SJCRH30 (cell line): ENCODE results near the gene EPHA6. TPM values are rescaled to one million over a fixed set of nuclear protein-coding genes. Genes with fewer than 3 reads are reported as not detected.

Experiments
- DNase-seq, 2 experiments: peaks; one replicate each; pipeline ENCODE4 v3.0.0-alpha.2; 2015 to 2020
- H3K27ac ChIP-seq: fragments of 250-450 bp; sonication (Bioruptor Pico); 2 replicates; pipeline ENCODE4 v1.5.1; 2020; ENCODE audit warnings: mild to moderate bottlenecking, moderate library complexity
- H3K27me3 ChIP-seq: fragments of 250-450 bp; sonication (Bioruptor Pico); 2 replicates; pipeline ENCODE4 v1.5.1; 2020; ENCODE audit warnings: mild to moderate bottlenecking, moderate library complexity
- H3K36me3 ChIP-seq: fragments of 250-450 bp; sonication (Bioruptor Pico); 2 replicates; pipeline ENCODE4 v1.5.1; 2020; ENCODE audit warnings: mild to moderate bottlenecking, moderate library complexity
- H3K4me1 ChIP-seq: fragments of 250-450 bp; sonication (Bioruptor Pico); 2 replicates; pipeline ENCODE4 v1.5.1; 2020; ENCODE audit warnings: mild to moderate bottlenecking, moderate library complexity
- H3K4me3 ChIP-seq: fragments of 250-450 bp; sonication (Bioruptor Pico); 2 replicates; pipeline ENCODE4 v1.5.1; 2020; ENCODE audit warnings: mild to moderate bottlenecking, moderate library complexity
- H3K9me3 ChIP-seq: fragments of 250-450 bp; sonication (Bioruptor Pico); replicated peaks from 2 replicates; pipeline ENCODE4 v1.5.1; 2020; ENCODE audit warnings: mild to moderate bottlenecking, moderate library complexity
- total RNA-seq: library from RNA; depleted of rRNA; stranded (reverse); fragments of >200 nt; shearing (Covaris generic); gene quantifications from 2 replicates; pipeline ENCODE4 v1.2.3, GENCODE V29; 2014

Gene EPHA6
- total RNA-seq, 1 experiment from 2014 or later = not detected

GRCh38 chr3:97037294-97037943 is 223.0 kb downstream of the EPHA6 start:
- H3K4me1 ChIP-seq = no peaks in the 10 kb centered on the region
- no peak for DNase-seq
- no peaks in the 10 kb centered on the region for H3K9me3 ChIP-seq
- no peak overlapping the region for H3K4me3 ChIP-seq
- H3K27ac ChIP-seq = no peak overlapping the region
- H3K27me3 ChIP-seq = no peaks in the 10 kb centered on the region
- no peaks in the 10 kb centered on the region for H3K36me3 ChIP-seq

GRCh38 chr3:97043411-97043810 is 229.0 kb downstream of the EPHA6 start:
- Histone ChIP-seq H3K36me3 (no peaks in the 10 kb centered on the region), H3K4me3 (no peak overlapping the region), H3K9me3 (no peaks in the 10 kb centered on the region), H3K4me1 (no peaks in the 10 kb centered on the region), H3K27ac (no peak overlapping the region), H3K27me3 (peaks cover 5% of the 10 kb centered on the region; the same call in 1 of the 2 replicates)
- no peak for DNase-seq

GRCh38 chr3:97057365-97057764 is 243.0 kb downstream of the EPHA6 start:
- Histone ChIP-seq H3K27ac (no peak overlapping the region), H3K4me3 (no peak overlapping the region), H3K36me3 (no peaks in the 10 kb centered on the region), H3K4me1 (no peaks in the 10 kb centered on the region), H3K27me3 (no peaks in the 10 kb centered on the region), H3K9me3 (no peaks in the 10 kb centered on the region)
- DNase-seq = no peak

DNA sequence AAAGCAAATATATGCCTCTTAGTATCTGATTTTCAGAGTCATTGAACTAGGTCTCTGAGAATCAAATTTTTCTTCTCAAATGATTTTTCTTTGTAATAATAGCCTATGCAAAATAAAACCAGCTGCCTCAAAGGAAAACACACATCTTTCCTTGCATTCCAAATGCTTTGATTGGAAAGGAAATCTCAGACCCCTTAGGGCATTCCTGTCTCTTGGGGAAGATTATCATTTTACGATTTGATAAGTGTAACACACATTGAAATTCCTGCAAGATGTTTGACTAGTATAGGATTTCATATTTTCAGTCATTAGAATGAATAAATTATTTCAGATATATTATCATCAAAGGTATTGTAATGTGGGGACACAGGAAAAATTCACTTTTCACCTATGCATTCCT is 244.8 kb downstream of the EPHA6 start:
- peak in 1 of 2 experiments; percentile 4 for DNase-seq
- Histone ChIP-seq H3K36me3 (no peaks in the 10 kb centered on the region), H3K27me3 (no peaks in the 10 kb centered on the region), H3K4me1 (no peaks in the 10 kb centered on the region), H3K9me3 (no peaks in the 10 kb centered on the region), H3K27ac (no peak overlapping the region), H3K4me3 (no peak overlapping the region)

- DNase-seq = no peak
- H3K4me3 ChIP-seq = no peak overlapping the region
- no peaks in the 10 kb centered on the region for H3K36me3 ChIP-seq
- H3K4me1 ChIP-seq = no peaks in the 10 kb centered on the region
- no peaks in the 10 kb centered on the region for H3K9me3 ChIP-seq
- H3K27me3 ChIP-seq = no peaks in the 10 kb centered on the region
- H3K27ac ChIP-seq = no peak overlapping the region
These were observed 252.1 kb downstream of the EPHA6 start for GRCh38 chr3:97066531-97066930.

GRCh38 chr3:97070302-97070701 is 255.9 kb downstream of the EPHA6 start:
- H3K27me3 ChIP-seq = no peaks in the 10 kb centered on the region
- DNase-seq = no peak
- H3K36me3 ChIP-seq = no peaks in the 10 kb centered on the region
- no peaks in the 10 kb centered on the region for H3K9me3 ChIP-seq
- H3K4me1 ChIP-seq = no peaks in the 10 kb centered on the region
- no peak overlapping the region for H3K4me3 ChIP-seq
- H3K27ac ChIP-seq = no peak overlapping the region

DNA sequence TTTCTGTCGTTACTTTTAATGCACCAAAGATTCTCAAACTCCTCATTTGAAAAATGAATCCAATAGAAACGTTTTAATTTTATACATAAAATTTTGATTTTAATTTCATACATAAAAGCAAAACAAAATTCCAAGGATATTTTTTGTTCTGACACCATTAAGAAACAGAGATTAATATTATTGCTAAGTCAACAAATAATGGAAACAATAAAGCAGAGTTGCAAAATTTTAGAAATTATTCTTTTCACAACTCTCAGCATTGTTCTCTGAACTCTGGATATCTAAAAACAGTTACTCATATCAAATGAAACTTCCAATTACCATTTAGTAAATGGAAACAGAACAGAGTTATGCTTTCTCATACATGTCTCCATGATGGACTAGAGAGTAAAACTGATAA is 260.2 kb downstream of the EPHA6 start:
- no peak overlapping the region for H3K27ac ChIP-seq
- H3K4me3 ChIP-seq = no peak overlapping the region
- H3K4me1 ChIP-seq = no peaks in the 10 kb centered on the region
- H3K9me3 ChIP-seq = no peaks in the 10 kb centered on the region
- H3K36me3 ChIP-seq = no peaks in the 10 kb centered on the region
- H3K27me3 ChIP-seq = no peaks in the 10 kb centered on the region
- no peak for DNase-seq

DNA sequence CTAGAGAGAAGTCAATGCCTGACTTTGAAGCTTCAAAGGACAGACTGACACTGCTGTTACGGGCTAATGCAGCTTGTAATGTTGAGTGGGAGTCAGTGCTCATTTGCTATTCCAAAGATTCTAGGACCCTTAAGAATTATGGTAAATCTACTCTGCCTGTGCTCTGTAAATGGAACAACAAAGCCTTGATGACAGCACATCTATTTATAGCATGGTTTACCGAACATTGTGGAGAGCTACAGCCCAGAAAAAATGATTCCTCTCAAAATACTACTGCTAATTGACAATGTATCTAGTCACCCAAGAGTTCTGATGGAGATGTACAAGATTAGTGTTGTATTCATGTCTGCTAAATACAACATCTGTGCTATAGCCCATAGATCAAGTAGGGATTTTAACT is 262.3 kb downstream of the EPHA6 start:
- no peak for DNase-seq
- Histone ChIP-seq H3K27ac (no peak overlapping the region), H3K9me3 (no peaks in the 10 kb centered on the region), H3K27me3 (no peaks in the 10 kb centered on the region), H3K4me1 (no peaks in the 10 kb centered on the region), H3K4me3 (no peak overlapping the region), H3K36me3 (no peaks in the 10 kb centered on the region)

DNA sequence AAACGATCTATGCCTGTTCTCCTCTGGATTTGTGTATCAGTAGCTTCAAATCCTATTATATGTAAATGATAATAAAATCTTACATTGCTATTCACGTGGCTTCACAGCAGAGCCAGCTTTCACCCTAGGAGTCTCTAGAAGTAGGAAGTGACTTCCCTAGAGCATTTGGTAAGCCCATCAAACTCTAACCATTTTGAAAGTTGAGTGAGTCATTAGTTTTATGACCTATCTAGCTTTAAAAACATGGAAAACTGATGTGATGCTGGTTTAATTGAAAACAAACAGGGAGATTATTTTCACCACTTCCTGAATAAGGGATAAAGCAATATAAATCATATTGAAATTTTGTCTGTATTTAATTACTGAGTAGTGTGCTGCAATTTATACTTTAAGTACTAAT is 275.2 kb downstream of the EPHA6 start:
- H3K27me3 ChIP-seq = peaks cover 5% of the 10 kb centered on the region; the same call in 1 of the 2 replicates
- H3K36me3 ChIP-seq = no peaks in the 10 kb centered on the region
- no peaks in the 10 kb centered on the region for H3K9me3 ChIP-seq
- no peak for DNase-seq
- H3K4me1 ChIP-seq = no peaks in the 10 kb centered on the region
- no peak overlapping the region for H3K27ac ChIP-seq
- H3K4me3 ChIP-seq = no peak overlapping the region

DNA sequence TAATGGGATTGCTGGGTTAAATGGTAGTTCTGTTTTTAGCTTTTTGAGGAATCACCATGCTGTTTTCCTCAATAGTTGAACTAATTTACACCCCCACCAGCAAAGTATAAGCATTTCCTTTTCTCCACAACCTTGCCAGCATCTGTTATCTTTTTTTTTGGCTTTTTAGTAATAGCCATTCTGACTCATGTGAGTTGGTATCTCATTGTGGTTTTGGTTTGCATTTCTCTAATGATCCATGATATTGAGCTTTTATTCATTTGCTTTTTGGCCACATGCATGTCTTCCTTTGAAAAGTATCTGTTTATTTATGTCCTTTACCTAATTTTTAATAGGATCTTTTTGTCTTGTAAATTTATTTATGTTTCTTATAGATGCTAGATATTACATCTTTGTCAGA is 288.2 kb downstream of the EPHA6 start:
- no peaks in the 10 kb centered on the region for H3K27me3 ChIP-seq
- peak in 1 of 2 experiments; percentile 2 for DNase-seq

GRCh38 chr3:97105989-97106651 is 291.7 kb downstream of the EPHA6 start:
- no peak for DNase-seq
- H3K9me3 ChIP-seq = no peaks in the 10 kb centered on the region; the same call in 1 of the 2 replicates
- no peak overlapping the region for H3K4me3 ChIP-seq
- H3K27ac ChIP-seq = no peak overlapping the region
- no peaks in the 10 kb centered on the region for H3K36me3 ChIP-seq
- no peaks in the 10 kb centered on the region for H3K27me3 ChIP-seq
- H3K4me1 ChIP-seq = no peaks in the 10 kb centered on the region; the same call in 1 of the 2 replicates

More for the DNA sequence above, 288.2 kb downstream of the EPHA6 start:
- Histone ChIP-seq H3K4me3 (no peak overlapping the region), H3K4me1 (no peaks in the 10 kb centered on the region; the same call in 1 of the 2 replicates), H3K36me3 (no peaks in the 10 kb centered on the region), H3K9me3 (no peaks in the 10 kb centered on the region; the same call in 1 of the 2 replicates), H3K27ac (no peak overlapping the region)

- Histone ChIP-seq H3K27me3 (no peaks in the 10 kb centered on the region), H3K4me3 (no peak overlapping the region), H3K27ac (no peak overlapping the region), H3K36me3 (no peaks in the 10 kb centered on the region), H3K9me3 (no peaks in the 10 kb centered on the region; the same call in 1 of the 2 replicates), H3K4me1 (no peaks in the 10 kb centered on the region; the same call in 1 of the 2 replicates)
- DNase-seq = no peak
These were observed 292.2 kb downstream of the EPHA6 start for GRCh38 chr3:97106652-97106989.

GRCh38 chr3:97108136-97108535 is 293.7 kb downstream of the EPHA6 start:
- Histone ChIP-seq H3K9me3 (no peaks in the 10 kb centered on the region; the same call in 1 of the 2 replicates), H3K4me3 (no peak overlapping the region), H3K27me3 (no peaks in the 10 kb centered on the region), H3K4me1 (no peaks in the 10 kb centered on the region), H3K27ac (no peak overlapping the region), H3K36me3 (no peaks in the 10 kb centered on the region)
- DNase-seq = no peak

GRCh38 chr3:97111244-97111643 is 296.9 kb downstream of the EPHA6 start:
- H3K27me3 ChIP-seq = no peaks in the 10 kb centered on the region

GRCh38 chr3:97121386-97121785 is 307.0 kb downstream of the EPHA6 start:
- H3K4me3 ChIP-seq = no peak overlapping the region
- H3K36me3 ChIP-seq = no peaks in the 10 kb centered on the region
- no peaks in the 10 kb centered on the region for H3K27me3 ChIP-seq
- peak in 1 of 2 experiments; percentile 12 for DNase-seq
- H3K9me3 ChIP-seq = no peaks in the 10 kb centered on the region
- H3K27ac ChIP-seq = no peak overlapping the region
- H3K4me1 ChIP-seq = no peaks in the 10 kb centered on the region

More at GRCh38 chr3:97111244-97111643, 296.9 kb downstream of the EPHA6 start:
- H3K27ac ChIP-seq = no peak overlapping the region
- no peak overlapping the region for H3K4me3 ChIP-seq
- H3K9me3 ChIP-seq = no peaks in the 10 kb centered on the region
- H3K4me1 ChIP-seq = no peaks in the 10 kb centered on the region
- no peaks in the 10 kb centered on the region for H3K36me3 ChIP-seq
- no peak for DNase-seq
